ENCODE measurements around the gene ZBTB7C.

The ZBTB7C gene

GRCh38 chr18:48167897-48168253 is 241.3 kb downstream of the ZBTB7C start:
- Histone ChIP-seq H3K4me3 (ENCODE audit: low read depth in 1 of 2, low read length in 1 of 2) (no peak overlapping the region), H3K4me1 (ENCODE audit: control insufficient read depth in 1 of 2, insufficient read depth in 1 of 2, low read depth in 1 of 2, low read length in 1 of 2) (peaks cover 25 to 45% of the 10 kb centered on the region in 2 experiments), H3K9me3 (no peaks in the 10 kb centered on the region), H3K27me3 (peaks cover 17% of the 10 kb centered on the region), H3K36me3 (no peaks in the 10 kb centered on the region), H3K27ac (no peak overlapping the region)
- TF ChIP-seq, protein P1, sequence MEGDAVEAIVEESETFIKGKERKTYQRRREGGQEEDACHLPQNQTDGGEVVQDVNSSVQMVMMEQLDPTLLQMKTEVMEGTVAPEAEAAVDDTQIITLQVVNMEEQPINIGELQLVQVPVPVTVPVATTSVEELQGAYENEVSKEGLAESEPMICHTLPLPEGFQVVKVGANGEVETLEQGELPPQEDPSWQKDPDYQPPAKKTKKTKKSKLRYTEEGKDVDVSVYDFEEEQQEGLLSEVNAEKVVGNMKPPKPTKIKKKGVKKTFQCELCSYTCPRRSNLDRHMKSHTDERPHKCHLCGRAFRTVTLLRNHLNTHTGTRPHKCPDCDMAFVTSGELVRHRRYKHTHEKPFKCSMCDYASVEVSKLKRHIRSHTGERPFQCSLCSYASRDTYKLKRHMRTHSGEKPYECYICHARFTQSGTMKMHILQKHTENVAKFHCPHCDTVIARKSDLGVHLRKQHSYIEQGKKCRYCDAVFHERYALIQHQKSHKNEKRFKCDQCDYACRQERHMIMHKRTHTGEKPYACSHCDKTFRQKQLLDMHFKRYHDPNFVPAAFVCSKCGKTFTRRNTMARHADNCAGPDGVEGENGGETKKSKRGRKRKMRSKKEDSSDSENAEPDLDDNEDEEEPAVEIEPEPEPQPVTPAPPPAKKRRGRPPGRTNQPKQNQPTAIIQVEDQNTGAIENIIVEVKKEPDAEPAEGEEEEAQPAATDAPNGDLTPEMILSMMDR (IDR thresholded peaks at IDR 0.05): no peak

DNA sequence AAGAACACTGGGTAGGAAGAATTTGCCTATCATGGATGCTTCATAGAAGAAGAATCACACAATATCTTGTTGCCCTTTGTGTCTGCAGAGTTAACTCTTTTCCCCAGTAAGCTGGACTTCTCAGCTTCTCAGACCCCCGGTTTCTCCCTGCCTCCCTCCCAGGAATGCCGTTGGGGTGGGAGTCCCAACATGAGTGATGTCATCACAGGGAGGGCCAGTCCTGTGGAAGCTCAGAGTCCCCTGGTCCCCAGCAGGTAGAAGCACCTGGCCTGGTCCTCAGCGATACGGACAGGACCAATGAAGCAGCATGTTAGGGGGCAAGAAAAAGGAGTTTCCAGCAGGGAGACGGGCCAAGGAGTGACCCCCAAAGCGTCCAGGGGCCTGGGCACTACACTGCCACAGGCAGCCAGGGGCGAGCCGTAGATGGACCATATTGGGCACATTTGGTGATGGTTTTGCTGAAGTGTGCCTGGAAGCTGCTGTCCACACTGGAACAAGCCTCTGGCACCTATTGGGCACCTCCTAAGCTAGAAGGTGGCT is 242.8 kb downstream of the ZBTB7C start:
- TF ChIP-seq, protein P1 (IDR thresholded peaks at IDR 0.05): no peak
- Histone ChIP-seq H3K27ac (no peak overlapping the region), H3K36me3 (no peaks in the 10 kb centered on the region), H3K9me3 (no peaks in the 10 kb centered on the region), H3K4me1 (ENCODE audit: control insufficient read depth in 1 of 2, insufficient read depth in 1 of 2, low read depth in 1 of 2, low read length in 1 of 2) (peaks cover 32 to 53% of the 10 kb centered on the region in 2 experiments), H3K4me3 (ENCODE audit: low read depth in 1 of 2, low read length in 1 of 2) (peak overlapping the region in 1 of 2 experiments; percentile 10), H3K27me3 (peaks cover 32% of the 10 kb centered on the region)

DNA sequence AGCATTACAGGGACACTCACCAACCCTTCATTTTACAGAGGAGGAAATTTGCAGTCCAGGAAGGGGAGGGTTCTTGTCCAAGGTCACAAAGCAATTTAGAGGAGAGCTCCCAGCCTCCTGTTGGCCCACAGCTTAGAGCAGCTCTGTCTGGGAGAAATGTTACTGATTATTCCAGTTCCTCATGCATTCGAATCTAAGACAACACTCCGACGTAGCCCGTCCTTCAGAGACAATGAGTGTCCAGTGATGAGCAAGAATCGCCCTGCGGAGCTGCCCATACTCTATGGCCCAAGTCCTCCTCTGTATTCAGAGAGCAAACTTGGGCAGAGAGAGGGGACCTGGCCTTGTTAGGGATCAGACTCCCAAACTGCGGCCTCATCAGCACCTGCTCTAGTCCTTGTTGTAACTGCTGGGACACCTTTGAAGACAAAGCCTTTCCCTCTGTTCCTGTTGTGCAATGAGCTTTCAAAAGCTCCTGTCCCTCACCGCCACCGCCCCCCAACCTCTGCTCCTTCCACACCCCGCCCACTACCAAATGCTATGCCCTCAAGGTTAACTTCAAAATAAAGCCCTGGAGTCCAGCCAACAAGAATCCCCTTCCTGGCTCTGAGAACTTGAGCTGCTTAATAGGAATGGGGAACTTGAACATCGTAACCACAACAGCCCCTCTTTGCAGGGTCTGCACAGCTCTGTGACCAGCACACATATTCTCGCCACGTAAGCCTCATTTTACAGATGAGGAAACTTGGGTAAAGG is 243.9 kb downstream of the ZBTB7C start:
- Histone ChIP-seq H3K4me3 (ENCODE audit: low read depth in 1 of 2, low read length in 1 of 2) (peak overlapping the region in 1 of 2 experiments; percentile 1), H3K4me1 (ENCODE audit: control insufficient read depth in 1 of 2, insufficient read depth in 1 of 2, low read depth in 1 of 2, low read length in 1 of 2) (peaks cover 37 to 56% of the 10 kb centered on the region in 2 experiments), H3K9me3 (no peaks in the 10 kb centered on the region), H3K36me3 (no peaks in the 10 kb centered on the region), H3K27me3 (peaks cover 43% of the 10 kb centered on the region), H3K27ac (no peak overlapping the region)
- TF ChIP-seq, protein P1 (IDR thresholded peaks at IDR 0.05): no peak

GRCh38 chr18:48164701-48165100 is 244.5 kb downstream of the ZBTB7C start:
- Histone ChIP-seq H3K4me1 (ENCODE audit: control insufficient read depth in 1 of 2, insufficient read depth in 1 of 2, low read depth in 1 of 2, low read length in 1 of 2) (peaks cover 37 to 56% of the 10 kb centered on the region in 2 experiments), H3K36me3 (no peaks in the 10 kb centered on the region), H3K27ac (no peak overlapping the region), H3K27me3 (peaks cover 49% of the 10 kb centered on the region), H3K9me3 (no peaks in the 10 kb centered on the region), H3K4me3 (ENCODE audit: low read depth in 1 of 2, low read length in 1 of 2) (no peak overlapping the region)
- TF ChIP-seq, protein P1 (IDR thresholded peaks at IDR 0.05): no peak

DNA sequence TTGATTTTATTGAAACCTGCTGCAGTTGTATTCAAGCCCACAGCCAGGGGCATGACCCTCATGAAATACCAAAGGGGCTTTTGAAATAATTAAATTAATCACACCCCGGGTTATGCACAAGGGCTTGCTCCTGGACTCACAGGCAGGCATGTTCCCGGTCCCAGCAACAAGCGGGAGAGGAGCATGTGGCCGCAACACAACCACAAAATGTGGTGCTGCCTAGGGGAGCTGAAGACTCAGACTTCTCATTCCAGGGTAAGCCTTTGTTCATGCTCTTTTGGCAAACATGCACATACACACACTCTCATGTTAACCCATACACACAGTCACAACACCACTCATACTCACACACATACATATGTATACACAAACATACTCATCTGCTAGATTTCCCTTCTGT is 245.1 kb downstream of the ZBTB7C start:
- TF ChIP-seq, protein P1 (IDR thresholded peaks at IDR 0.05): no peak
- H3K27ac ChIP-seq: no peak overlapping the region
- H3K4me3 ChIP-seq (ENCODE audit: low read depth in 1 of 2, low read length in 1 of 2): no peak overlapping the region
- H3K4me1 ChIP-seq (ENCODE audit: control insufficient read depth in 1 of 2, insufficient read depth in 1 of 2, low read depth in 1 of 2, low read length in 1 of 2): peaks cover 37 to 56% of the 10 kb centered on the region in 2 experiments
- peaks cover 50% of the 10 kb centered on the region for H3K27me3 ChIP-seq
- no peaks in the 10 kb centered on the region for H3K36me3 ChIP-seq
- no peaks in the 10 kb centered on the region for H3K9me3 ChIP-seq

All from neutrophil (primary cell).